HG03439 (cell line): Measurements from ENCODE around the gene ZNF587.
"Not testable (repeated sequence)": the region's sequence is repeated elsewhere in the genome, so short reads cannot be mapped to it uniquely, and the experiment has no call there.

Experiments used
- ATAC-seq: cut with Tn5 transposase; IDR thresholded peaks from one replicate; pipeline ENCODE4 v1.9.1; 2021; ENCODE audit warnings: mild to moderate bottlenecking, moderate library complexity; ENCODE audit not compliant: unreplicated experiment

Gene ZNF587

DNA sequence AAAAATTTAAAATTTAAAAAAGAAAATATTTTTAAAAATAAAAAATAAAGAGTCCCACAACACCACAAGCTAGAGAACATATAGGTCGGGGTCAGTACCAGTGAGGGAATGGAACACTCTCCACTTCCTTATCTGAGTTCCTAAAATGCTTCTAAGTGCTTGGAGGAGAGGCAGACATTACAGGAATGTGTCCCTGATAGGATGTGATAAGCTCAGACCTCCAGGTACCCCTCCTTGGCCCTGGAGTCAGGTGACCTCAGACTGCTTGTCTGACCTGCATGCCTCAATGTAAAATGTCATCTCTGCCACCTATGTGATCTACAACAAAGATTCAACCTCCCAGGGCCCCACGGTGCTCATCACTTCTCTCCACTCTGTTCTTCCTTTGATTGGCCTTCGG, 36.4 kb downstream of the ZNF587 start:
- ATAC-seq = no peak

DNA sequence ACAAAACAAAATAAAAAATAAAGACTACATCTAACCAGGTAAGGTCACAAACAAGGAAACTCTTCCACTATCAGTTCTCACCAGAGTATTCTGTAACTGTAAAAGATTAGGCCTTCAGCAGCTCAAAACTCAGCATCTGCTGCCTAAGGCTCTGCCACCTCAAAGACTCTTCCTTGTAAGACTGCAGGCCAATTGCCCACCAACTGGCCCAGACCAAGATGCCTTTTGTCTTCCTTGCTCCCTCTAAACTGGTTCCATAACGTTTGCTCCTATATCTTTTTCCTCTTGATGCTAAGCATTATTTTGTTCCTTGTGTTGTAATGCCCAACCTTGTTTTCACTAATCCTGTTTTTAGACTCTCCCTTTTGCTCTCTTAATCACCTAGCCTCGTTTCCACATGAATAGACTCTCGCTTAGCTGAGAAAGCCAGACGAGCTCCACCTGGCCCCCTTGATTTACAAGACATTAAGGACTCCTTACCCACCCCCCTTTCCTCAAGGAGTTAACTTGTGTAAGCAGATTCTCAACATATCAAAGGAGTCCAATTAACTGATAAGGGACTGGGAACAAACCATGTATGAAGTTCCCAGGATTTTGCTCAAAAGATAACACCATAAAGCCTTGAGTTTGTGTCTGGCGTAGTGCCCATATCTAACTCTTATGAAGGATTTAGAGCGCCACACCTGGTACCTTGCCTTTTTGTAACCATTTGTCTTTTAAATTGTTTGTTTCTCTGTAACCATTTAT, 37.7 kb downstream of the ZNF587 start:
- ATAC-seq = no peak

DNA sequence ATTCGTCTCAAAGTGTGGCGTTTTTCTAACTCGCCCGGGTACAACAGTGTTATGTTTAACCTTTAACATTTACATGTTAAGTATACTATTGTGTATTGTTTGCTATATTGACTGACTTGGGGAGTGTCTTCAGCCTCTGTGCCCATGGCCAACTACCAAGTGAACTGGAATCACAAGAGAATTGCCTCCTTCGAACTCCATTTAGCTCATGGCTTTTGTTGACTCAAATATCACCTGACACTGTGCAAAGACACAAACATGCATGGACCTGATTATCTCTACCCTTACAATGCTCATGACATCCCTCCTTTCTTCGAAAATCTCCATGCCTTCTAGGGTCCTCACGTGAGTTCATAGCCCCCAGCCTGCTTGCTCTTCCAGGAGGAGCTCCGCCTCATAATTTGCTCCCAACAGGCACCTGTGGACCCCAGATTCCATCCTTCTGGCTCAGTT, 38.5 kb downstream of the ZNF587 start:
- no peak for ATAC-seq

DNA sequence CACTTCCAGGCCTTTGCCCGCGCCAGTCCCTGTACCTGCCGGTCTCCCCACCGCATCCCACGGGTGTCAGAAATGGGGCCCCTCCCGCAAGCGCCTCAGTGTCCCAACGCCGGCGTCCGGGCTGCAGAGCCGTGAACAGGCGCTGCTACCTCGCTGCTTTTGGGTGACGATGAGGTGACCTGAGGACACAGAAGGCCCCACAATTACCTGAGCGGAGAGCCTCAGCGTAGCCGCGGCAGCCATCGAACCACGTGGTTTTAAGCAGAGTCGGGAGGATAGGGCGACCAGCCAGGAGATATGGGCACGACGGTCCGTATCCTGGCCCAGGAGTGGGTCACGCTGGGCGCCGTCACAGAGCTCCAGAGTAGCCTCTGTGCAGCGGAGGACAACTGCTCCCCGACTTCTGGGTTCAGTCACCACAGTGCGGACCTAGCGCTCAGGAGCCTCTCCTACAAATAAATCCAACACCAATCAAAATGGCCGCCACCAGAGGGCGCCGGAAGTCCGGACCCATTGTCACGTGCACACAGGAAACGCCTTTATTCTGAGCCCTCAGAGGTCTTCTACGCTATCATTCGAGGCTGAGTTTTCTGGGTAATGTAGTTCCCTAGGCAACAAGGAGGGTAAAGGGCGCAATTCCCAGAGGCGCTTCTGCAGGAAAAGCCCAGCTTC, 39.0 kb downstream of the ZNF587 start, which contains the start of gene ZNF814:
ZNF814 (minus strand) TSS at position 478 of the 672 bp plus-strand sequence; CDS start at position 243, 235 bp downstream.
- no peak for ATAC-seq

DNA sequence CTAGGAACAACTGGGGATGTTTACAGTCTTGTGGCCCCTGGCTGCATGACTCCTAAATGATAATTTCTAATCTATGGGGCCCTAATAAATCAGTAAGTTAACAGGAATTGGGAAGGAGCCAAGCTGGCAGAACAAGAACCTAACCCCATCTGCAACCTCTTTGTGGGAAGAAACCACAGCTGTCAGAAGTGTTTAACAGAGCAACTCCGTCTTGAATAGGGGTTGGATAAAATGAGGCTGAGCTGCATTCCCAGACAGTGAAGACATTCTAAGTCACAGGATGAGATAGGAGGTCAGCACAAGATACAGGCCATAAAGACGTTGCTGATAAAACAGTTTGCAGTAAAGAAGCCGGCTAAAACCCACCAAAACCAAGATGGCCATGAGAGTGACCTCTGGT, 41.0 kb downstream of the ZNF587 start:
- not testable (repeated sequence) for ATAC-seq

DNA sequence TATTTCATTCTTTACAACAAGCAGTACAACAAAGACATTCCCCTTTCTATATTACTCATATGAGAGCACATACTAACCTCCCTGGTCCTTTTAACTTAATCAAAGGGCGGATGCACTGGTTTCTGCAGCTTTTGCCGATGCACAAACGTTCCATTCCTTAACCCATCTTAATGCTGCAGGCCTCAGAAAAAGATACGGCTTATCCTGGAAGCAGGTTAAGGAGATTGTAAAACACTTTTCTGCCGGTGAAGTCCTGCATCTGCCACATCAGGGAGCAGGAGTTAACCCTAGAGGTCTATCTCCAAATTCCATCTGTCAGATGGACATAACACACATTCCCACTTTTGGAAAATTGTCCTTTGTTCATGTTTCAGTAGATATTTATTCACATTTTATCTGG, 50.7 kb downstream of the ZNF587 start:
- no peak for ATAC-seq

DNA sequence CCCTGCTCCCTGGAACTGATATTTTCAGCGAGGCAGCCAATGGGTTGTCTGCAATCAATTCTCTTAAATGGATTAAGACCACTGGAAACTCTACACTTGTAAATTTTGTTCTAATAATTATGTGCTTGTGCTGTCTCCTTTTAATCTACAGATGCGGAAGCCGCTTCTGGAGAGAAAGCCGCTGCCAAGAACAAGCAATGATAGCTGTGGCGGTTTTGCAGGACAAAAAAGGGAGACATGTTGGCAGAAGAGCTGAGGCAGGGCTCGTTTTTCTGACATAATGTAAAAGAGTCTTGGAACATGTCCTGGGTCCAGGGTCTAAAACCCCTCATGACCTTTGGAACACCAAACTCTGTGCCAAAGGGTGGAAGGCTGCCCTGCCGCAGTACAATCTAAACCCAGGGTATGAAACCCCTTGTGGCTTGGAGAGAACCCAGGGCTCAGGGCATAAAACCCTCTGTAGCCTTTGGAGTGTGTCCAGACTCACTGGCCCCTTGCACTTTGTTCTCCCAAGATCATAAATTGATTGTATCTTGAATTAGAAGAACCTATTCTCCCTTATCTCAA, 54.0 kb downstream of the ZNF587 start:
- no peak for ATAC-seq

DNA sequence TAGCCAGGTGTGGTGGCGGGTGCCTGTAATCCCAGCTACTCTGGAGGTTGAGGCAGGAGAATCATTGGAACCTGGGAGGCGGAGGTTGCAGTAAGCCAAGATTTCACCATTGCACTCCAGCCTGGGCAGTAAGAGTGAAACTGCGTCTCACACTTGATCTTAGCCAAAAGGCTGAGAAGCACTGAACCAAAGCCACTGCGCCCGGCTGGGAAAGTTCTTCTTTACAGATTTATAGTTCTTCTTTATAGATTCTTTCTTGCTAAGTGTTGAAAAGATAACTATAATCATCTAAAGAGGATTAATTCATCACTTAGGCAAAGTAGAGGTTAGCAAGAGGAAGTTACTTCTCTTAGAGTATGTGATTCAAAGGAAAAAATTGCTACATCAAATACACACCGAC, 55.6 kb downstream of the ZNF587 start:
- ATAC-seq = no peak

DNA sequence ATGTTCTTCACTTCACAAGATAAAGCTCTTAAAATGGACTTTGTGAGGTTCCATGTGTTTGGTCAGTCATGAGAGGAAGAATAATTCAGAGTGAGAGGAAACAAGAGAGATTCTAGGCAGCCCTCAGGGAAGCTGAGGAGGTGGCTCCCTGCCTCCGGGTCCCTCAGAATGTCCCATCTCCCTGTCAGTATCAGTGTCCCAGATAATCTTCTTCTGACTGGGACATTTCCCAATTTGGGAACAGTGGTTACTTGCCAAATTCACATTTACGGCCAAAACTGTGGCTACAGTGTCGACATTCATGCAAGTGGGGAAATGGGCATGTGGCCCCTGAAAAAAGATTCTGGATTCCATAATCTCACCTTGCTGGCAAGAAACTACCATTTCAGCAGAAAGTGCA, 57.7 kb downstream of the ZNF587 start:
- no peak for ATAC-seq

DNA sequence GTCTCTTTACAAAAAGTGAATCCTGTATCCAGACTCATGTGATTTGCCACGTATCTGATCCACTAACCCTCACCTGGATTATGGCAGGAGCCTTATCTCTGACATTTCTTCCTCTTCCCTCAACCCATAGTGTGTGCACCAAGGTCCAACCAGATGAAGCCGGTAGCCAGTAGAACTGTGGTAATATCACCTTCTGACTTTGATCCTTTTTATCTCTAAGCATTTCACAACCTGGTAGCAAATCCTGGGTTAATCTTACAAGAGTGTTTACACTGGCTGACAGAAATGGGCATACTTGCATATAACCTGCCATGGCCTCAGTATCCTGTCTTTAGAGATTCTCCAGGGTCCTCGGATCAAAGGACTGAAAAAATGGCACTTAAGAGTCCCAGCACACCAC, 64.9 kb downstream of the ZNF587 start:
- no peak for ATAC-seq
